Measurements from ENCODE around the gene COIL.

GRCh38 chr17:56928586-56928985 lies 32.3 kb downstream of the COIL start:
- TF ChIP-seq CTCF (IDR thresholded peaks at IDR 0.05 in 2 of 3, conservative IDR thresholded peaks at IDR 0.05 in 1 of 3; ENCODE audit: borderline replicate concordance in 1 of 3, insufficient read depth in 1 of 3, low read depth in 2 of 3, low read length in 2 of 3) (no peak), SRF (IDR thresholded peaks at IDR 0.05; ENCODE audit: low read depth) (no peak), ZNF274 (IDR thresholded peaks at IDR 0.05; ENCODE audit: low read depth, low read length) (no peak), SIN3A (IDR thresholded peaks at IDR 0.05; ENCODE audit: low read depth) (no peak), EZH2 (IDR thresholded peaks at IDR 0.05) (no peak), POLR2AphosphoS5 (IDR thresholded peaks at IDR 0.05; ENCODE audit: low read depth, low read length) (no peak), POLR2A (IDR thresholded peaks at IDR 0.05; ENCODE audit: borderline replicate concordance, extremely low read depth, insufficient read depth, insufficient read length) (no peak), EZH2phosphoT487 (IDR thresholded peaks at IDR 0.05; ENCODE audit: borderline replicate concordance) (no peak), ELF1 (IDR thresholded peaks at IDR 0.05; ENCODE audit: borderline replicate concordance, low read depth) (no peak)
